Panc1 (cell line): ENCODE data around the gene SV2B. TPM values are rescaled to one million over a fixed set of nuclear protein-coding genes. Genes with fewer than 3 reads are reported as not detected.

Source experiments
- ATAC-seq: fragments of 200-7000 bp; cut with Tn5 transposase; 2 replicates; pipeline ENCODE4 v1.9.1; 2020; ENCODE audit warnings: mild to moderate bottlenecking, moderate library complexity
- BruUV-seq: library from RNA; stranded (reverse); fragments of 400-500 nt; replicated peaks from 2 replicates; lab custom pipeline; 2021; lab: Mats Ljungman, UMichigan
- CTCF ChIA-PET: fragments of 300-600 bp; sonication (Branson Sonifier 250); formaldehyde crosslinking; loops from one replicate; lab custom pipeline; 2022; ENCODE audit warnings: antibody characterized with exemption; lab: Charles Lee
- POLR2A ChIA-PET: fragments of 300-600 bp; sonication (Branson Sonifier 250); formaldehyde crosslinking; loops from one replicate; lab custom pipeline; 2022; ENCODE audit warnings: antibody characterized with exemption; lab: Charles Lee
- DNase-seq: peaks from one replicate; pipeline ENCODE4 v3.0.0-alpha.2; 2010; ENCODE audit warnings: low read depth, low spot score
- H3K27ac ChIP-seq: 2 replicates; pipeline ENCODE4 v1.5.1; 2011; ENCODE audit warnings: mild to moderate bottlenecking, low read length, inconsistent platforms
- H3K27me3 ChIP-seq: fragments of 200-500 bp; sonication (Bioruptor generic); 2 replicates; pipeline ENCODE4 v1.6.0; 2014; ENCODE audit warnings: low read length, inconsistent platforms; ENCODE audit not compliant: control insufficient read depth, insufficient read depth
- H3K36me3 ChIP-seq: fragments of 200-500 bp; sonication (Bioruptor generic); 2 replicates; pipeline ENCODE4 v1.5.1; 2014; ENCODE audit warnings: inconsistent platforms, mild to moderate bottlenecking, low read length, moderate library complexity; ENCODE audit not compliant: control insufficient read depth, insufficient read depth
- H3K4me1 ChIP-seq: 2 replicates; pipeline ENCODE4 v1.5.1; 2011; ENCODE audit warnings: inconsistent platforms, mild to moderate bottlenecking, low read length, moderate library complexity; ENCODE audit not compliant: control insufficient read depth, insufficient read depth
- H3K4me3 ChIP-seq, 2 experiments: 2 replicates each; pipeline ENCODE4 v1.5.1; 2011 to 2012; ENCODE audit warnings: low read depth in 2 of 2, low read length in 2 of 2, mild to moderate bottlenecking in 2 of 2, inconsistent platforms in 1 of 2, moderate library complexity in 1 of 2
- H3K9me3 ChIP-seq: fragments of 200-500 bp; sonication (Bioruptor generic); 2 replicates; pipeline ENCODE4 v1.5.1; 2014; ENCODE audit warnings: low read depth, mild to moderate bottlenecking, inconsistent platforms, low read length, moderate library complexity; ENCODE audit not compliant: control insufficient read depth, insufficient read depth
- POLR2AphosphoS5 ChIP-seq: IDR thresholded peaks from 2 replicates; pipeline ENCODE4 v1.6.1; 2012; ENCODE audit warnings: mild to moderate bottlenecking, low read depth, low read length, moderate library complexity
- SIN3A ChIP-seq: IDR thresholded peaks from 2 replicates; pipeline ENCODE4 v1.6.1; 2012; ENCODE audit warnings: low read depth, mild to moderate bottlenecking, low read length, moderate library complexity, borderline replicate concordance; ENCODE audit not compliant: insufficient read depth
- TCF7L2 ChIP-seq: IDR thresholded peaks from 2 replicates; pipeline ENCODE4 v1.6.1; 2011; ENCODE audit warnings: mild to moderate bottlenecking, low read depth, low read length, inconsistent platforms
- in situ Hi-C: cut with HindIII; loops from 2 replicates; pipeline ENCODE4 v1.10.0; 2016; ENCODE audit warnings: low sequenced_read_pairs, low pct_unique_long_range_greater_than_20kb
- intact Hi-C: fragments of 100-400 bp; cut with micrococcal nuclease; formaldehyde crosslinking; loops from one replicate; pipeline ENCODE4 v1.10.0; 2022; ENCODE audit not compliant: unreplicated experiment
- total RNA-seq: library from RNA; stranded (reverse); gene quantifications from one replicate; pipeline ENCODE4 v1.2.1, GENCODE V29; 2021; ENCODE audit not compliant: unreplicated experiment
- TF ChIP-seq, protein P1 (sequence below): fragments of 450-650 bp; IDR thresholded peaks from 2 replicates; pipeline ENCODE4 v1.5.1; 2017; ENCODE audit warnings: mild to moderate bottlenecking
- TF ChIP-seq, protein P2 (sequence below), 2 experiments: IDR thresholded peaks; 2 replicates each; pipeline ENCODE4 v1.6.1; 2011 to 2012; ENCODE audit warnings: low read depth in 2 of 2, control low read depth in 1 of 2, low read length in 1 of 2, mild to moderate bottlenecking in 1 of 2, moderate library complexity in 1 of 2; ENCODE audit not compliant: insufficient read depth in 1 of 2

SV2B gene
- total RNA-seq, 1 experiment from 2014 or later, result not detected

DNA sequence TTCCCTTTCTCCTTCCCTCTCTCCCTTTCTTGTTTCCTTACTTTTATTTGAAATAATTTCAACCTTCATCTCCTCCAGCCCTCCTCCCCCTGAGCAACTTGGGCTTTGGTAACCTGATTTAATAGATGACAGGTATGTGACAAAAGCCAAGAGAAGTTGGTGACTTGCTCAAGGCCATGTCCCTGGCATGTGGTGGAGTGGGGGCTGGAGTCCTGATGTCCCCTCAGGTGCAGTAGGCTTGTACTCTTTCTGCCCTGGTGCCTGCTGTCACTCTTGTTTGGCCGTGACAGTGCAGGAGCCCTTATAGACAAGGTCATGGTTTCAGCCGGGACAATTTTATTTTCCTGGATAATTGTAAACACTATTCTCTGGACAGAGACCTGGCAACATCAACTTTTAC lies 152.7 kb downstream of the SV2B start:
- Histone ChIP-seq H3K36me3 (no peaks in the 10 kb centered on the region), H3K27ac (no peak overlapping the region), H3K4me3 (no peak overlapping the region), H3K4me1 (no peaks in the 10 kb centered on the region), H3K9me3 (no peaks in the 10 kb centered on the region), H3K27me3 (peaks cover 14% of the 10 kb centered on the region)
- ATAC-seq, result no peak
- intact Hi-C loops, result no loop called here
- CTCF ChIA-PET, result interaction anchor here (0.5 kb wide), 1 partner anchor 20 kb away, joined by 7 read pairs; no protein-coding TSS in a partner anchor
- in situ Hi-C loops, result no loop called here
- no peak for TF ChIP-seq SIN3A
- TF ChIP-seq POLR2AphosphoS5, result no peak
- TF ChIP-seq, protein P1, sequence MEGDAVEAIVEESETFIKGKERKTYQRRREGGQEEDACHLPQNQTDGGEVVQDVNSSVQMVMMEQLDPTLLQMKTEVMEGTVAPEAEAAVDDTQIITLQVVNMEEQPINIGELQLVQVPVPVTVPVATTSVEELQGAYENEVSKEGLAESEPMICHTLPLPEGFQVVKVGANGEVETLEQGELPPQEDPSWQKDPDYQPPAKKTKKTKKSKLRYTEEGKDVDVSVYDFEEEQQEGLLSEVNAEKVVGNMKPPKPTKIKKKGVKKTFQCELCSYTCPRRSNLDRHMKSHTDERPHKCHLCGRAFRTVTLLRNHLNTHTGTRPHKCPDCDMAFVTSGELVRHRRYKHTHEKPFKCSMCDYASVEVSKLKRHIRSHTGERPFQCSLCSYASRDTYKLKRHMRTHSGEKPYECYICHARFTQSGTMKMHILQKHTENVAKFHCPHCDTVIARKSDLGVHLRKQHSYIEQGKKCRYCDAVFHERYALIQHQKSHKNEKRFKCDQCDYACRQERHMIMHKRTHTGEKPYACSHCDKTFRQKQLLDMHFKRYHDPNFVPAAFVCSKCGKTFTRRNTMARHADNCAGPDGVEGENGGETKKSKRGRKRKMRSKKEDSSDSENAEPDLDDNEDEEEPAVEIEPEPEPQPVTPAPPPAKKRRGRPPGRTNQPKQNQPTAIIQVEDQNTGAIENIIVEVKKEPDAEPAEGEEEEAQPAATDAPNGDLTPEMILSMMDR, result no peak
- no TSS peak for BruUV-seq
- POLR2A ChIA-PET, result no interaction called here
- DNase-seq, result no peak

GRCh38 chr15:91253605-91254004 lies 153.5 kb downstream of the SV2B start:
- ChIA-PET POLR2A (no interaction called here), CTCF (no interaction called here)
- DNase-seq (no peak), ATAC-seq (no peak)
- no peaks in the 10 kb centered on the region for H3K9me3 ChIP-seq
- H3K4me3 ChIP-seq, result no peak overlapping the region
- no TSS peak for BruUV-seq
- peaks cover 14% of the 10 kb centered on the region for H3K27me3 ChIP-seq
- H3K36me3 ChIP-seq, result no peaks in the 10 kb centered on the region
- TF ChIP-seq SIN3A (no peak), TCF7L2 (no peak), POLR2AphosphoS5 (no peak)
- TF ChIP-seq, protein P1, result no peak
- TF ChIP-seq, protein P2, sequence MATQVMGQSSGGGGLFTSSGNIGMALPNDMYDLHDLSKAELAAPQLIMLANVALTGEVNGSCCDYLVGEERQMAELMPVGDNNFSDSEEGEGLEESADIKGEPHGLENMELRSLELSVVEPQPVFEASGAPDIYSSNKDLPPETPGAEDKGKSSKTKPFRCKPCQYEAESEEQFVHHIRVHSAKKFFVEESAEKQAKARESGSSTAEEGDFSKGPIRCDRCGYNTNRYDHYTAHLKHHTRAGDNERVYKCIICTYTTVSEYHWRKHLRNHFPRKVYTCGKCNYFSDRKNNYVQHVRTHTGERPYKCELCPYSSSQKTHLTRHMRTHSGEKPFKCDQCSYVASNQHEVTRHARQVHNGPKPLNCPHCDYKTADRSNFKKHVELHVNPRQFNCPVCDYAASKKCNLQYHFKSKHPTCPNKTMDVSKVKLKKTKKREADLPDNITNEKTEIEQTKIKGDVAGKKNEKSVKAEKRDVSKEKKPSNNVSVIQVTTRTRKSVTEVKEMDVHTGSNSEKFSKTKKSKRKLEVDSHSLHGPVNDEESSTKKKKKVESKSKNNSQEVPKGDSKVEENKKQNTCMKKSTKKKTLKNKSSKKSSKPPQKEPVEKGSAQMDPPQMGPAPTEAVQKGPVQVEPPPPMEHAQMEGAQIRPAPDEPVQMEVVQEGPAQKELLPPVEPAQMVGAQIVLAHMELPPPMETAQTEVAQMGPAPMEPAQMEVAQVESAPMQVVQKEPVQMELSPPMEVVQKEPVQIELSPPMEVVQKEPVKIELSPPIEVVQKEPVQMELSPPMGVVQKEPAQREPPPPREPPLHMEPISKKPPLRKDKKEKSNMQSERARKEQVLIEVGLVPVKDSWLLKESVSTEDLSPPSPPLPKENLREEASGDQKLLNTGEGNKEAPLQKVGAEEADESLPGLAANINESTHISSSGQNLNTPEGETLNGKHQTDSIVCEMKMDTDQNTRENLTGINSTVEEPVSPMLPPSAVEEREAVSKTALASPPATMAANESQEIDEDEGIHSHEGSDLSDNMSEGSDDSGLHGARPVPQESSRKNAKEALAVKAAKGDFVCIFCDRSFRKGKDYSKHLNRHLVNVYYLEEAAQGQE (IDR thresholded peaks at IDR 0.05; ENCODE audit: insufficient read depth in 1 of 2, low read depth in 2 of 2, low read length in 1 of 2), result no peak
- intact Hi-C loops, result no loop called here
- no peak overlapping the region for H3K27ac ChIP-seq
- H3K4me1 ChIP-seq, result no peaks in the 10 kb centered on the region
- in situ Hi-C loops, result no loop called here
